ENCODE measurements around the gene MAP2K2.

The MAP2K2 gene

DNA sequence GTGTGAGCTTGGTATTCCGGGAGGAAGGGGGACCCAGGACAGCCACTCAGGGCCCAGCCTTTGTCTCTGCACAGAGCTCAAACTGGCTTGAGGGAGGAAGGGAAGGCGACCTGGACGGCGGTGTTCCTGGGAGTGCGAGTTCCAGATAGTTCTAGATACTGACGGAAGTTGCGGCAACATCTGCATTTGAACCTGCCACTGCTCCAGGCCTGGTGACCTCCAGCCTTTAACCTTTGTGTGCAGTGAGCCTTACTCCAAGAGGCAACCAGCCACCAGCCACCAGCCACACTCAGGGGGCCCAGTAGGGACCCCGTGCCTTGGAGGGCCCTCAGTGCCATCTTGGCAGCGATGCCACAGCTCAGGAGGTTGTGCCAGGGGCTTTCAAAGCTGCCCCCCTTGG is 41.8 kb downstream of the MAP2K2 start:
- TF ChIP-seq SIN3A (IDR thresholded peaks at IDR 0.05; ENCODE audit: borderline replicate concordance, insufficient read depth, low read length) (no peak), FOXP2 (optimal IDR thresholded peaks at IDR 0.05; ENCODE audit: borderline replicate concordance, extremely low read depth, extremely low read length, insufficient read depth) (peak; percentile 7), TAF1 (IDR thresholded peaks at IDR 0.05; ENCODE audit: borderline replicate concordance, insufficient read depth, low read length) (no peak)

DNA sequence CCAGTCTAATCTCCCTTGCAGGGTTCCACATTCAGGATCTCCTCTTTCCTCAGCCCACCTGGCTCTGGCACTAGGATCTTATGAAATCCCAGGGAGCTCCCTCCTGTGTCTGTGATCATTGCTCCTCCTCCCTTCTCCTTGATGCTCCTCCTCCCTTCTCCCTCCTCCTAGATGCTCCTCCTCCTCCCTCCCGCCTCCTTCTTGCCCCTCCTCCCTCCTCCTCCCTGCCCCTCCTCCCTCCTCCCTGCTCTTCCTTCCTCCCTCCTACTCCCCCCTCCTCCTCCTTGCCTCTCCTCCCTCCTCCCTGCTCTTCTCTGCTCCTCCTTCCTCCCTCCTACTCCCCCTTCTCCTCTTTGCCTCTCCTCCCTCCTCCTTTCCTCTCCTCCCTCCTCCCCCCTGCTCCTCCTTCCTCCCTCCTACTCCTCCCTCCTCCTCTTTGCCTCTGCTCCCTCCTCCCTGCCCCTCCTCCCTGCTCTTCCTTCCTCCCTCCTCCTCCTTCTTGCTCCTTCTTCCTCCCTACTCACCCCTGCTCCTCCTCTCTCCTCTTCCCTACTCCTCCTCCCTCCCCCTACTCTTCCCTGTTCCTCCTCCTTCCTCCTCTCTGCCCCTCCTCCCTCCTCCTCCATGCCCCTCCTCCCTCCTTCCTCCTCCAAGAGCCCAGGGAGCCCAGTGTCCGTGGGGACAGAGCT is 42.3 kb downstream of the MAP2K2 start:
- TF ChIP-seq POLR2AphosphoS5 (IDR thresholded peaks at IDR 0.05; ENCODE audit: low read depth, low read length) (no peak), SIN3A (IDR thresholded peaks at IDR 0.05; ENCODE audit: borderline replicate concordance, insufficient read depth, low read length) (no peak), TAF1 (IDR thresholded peaks at IDR 0.05; ENCODE audit: borderline replicate concordance, insufficient read depth, low read length) (no peak), FOXP2 (optimal IDR thresholded peaks at IDR 0.05; ENCODE audit: borderline replicate concordance, extremely low read depth, extremely low read length, insufficient read depth) (no peak)
- TF ChIP-seq, protein P1, sequence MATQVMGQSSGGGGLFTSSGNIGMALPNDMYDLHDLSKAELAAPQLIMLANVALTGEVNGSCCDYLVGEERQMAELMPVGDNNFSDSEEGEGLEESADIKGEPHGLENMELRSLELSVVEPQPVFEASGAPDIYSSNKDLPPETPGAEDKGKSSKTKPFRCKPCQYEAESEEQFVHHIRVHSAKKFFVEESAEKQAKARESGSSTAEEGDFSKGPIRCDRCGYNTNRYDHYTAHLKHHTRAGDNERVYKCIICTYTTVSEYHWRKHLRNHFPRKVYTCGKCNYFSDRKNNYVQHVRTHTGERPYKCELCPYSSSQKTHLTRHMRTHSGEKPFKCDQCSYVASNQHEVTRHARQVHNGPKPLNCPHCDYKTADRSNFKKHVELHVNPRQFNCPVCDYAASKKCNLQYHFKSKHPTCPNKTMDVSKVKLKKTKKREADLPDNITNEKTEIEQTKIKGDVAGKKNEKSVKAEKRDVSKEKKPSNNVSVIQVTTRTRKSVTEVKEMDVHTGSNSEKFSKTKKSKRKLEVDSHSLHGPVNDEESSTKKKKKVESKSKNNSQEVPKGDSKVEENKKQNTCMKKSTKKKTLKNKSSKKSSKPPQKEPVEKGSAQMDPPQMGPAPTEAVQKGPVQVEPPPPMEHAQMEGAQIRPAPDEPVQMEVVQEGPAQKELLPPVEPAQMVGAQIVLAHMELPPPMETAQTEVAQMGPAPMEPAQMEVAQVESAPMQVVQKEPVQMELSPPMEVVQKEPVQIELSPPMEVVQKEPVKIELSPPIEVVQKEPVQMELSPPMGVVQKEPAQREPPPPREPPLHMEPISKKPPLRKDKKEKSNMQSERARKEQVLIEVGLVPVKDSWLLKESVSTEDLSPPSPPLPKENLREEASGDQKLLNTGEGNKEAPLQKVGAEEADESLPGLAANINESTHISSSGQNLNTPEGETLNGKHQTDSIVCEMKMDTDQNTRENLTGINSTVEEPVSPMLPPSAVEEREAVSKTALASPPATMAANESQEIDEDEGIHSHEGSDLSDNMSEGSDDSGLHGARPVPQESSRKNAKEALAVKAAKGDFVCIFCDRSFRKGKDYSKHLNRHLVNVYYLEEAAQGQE (IDR thresholded peaks at IDR 0.05; ENCODE audit: insufficient read depth in 1 of 2, low read depth in 2 of 2, low read length in 2 of 2): no peak

DNA sequence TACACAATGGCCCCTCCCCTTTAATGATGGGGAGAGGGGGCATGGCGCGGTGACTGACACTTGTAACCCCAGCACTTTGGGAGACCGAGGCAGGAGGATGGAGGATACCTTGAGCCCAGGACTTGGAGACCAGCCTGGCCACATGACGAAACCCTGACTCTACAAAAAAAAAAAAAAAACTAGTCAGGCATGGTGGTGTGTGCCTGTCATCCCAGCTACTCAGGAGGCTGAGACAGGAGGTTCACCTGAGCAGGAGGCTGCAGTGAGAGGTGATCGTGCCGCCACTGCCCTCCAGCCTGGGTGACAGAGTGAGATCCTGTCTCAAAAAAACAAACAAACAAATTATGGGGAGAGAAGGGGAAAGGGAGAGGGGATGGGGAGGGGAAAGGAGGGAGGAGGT is 43.4 kb downstream of the MAP2K2 start:
- TF ChIP-seq POLR2AphosphoS5 (IDR thresholded peaks at IDR 0.05; ENCODE audit: low read depth, low read length) (no peak), SIN3A (IDR thresholded peaks at IDR 0.05; ENCODE audit: borderline replicate concordance, insufficient read depth, low read length) (no peak), FOXP2 (optimal IDR thresholded peaks at IDR 0.05; ENCODE audit: borderline replicate concordance, extremely low read depth, extremely low read length, insufficient read depth) (no peak), TAF1 (IDR thresholded peaks at IDR 0.05; ENCODE audit: borderline replicate concordance, insufficient read depth, low read length) (no peak)
- TF ChIP-seq, protein P1 (IDR thresholded peaks at IDR 0.05; ENCODE audit: insufficient read depth in 1 of 2, low read depth in 2 of 2, low read length in 2 of 2): no peak

DNA sequence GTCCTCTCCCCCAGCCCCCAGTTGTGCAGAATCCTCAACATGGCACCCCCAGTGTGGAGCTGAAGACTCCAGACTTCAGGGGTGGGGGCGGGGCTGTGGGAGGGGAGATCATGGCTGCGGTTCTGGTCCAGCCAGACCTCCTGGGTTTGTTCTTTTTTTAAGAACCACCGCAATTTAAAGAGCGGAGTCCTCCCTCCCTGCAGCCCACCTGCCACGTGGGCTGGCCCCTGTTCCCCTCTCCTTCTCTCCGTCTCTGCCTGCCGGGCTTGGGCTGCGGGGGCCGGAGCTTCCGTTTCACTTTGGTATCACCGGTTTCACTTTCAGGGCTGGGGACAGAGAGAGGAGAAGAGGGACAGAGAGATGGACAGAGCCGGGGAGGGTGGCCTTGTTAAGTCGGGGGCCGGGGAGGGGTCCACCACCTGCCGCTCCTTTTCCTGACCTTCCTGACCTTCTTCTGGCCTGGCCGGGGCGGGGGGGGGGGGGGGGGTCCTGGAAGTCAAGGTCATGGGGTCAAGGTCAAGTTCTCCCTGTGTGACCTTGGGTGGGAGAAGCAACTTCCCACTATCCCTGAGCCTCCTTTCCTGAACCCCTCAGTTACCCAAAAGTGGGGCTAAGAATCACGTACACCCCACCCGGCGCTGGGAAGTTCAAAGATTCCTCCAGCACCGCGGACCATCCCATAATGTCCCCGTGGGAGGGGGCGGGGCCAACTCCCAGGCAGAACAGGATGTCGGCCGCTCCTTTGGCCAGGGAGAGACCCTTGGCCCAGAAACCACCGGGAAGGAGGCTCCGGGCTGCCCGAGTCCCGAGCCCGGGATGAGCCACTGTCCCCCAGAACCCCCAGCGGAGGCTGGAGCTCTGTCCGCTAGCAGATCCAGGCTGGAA is 45.9 kb downstream of the MAP2K2 start:
- TF ChIP-seq SIN3A (IDR thresholded peaks at IDR 0.05; ENCODE audit: borderline replicate concordance, insufficient read depth, low read length) (no peak), FOXP2 (optimal IDR thresholded peaks at IDR 0.05; ENCODE audit: borderline replicate concordance, extremely low read depth, extremely low read length, insufficient read depth) (no peak), TAF1 (IDR thresholded peaks at IDR 0.05; ENCODE audit: borderline replicate concordance, insufficient read depth, low read length) (no peak), POLR2AphosphoS5 (IDR thresholded peaks at IDR 0.05; ENCODE audit: low read depth, low read length) (no peak)
- TF ChIP-seq, protein P1 (IDR thresholded peaks at IDR 0.05; ENCODE audit: insufficient read depth in 1 of 2, low read depth in 2 of 2, low read length in 2 of 2): no peak

DNA sequence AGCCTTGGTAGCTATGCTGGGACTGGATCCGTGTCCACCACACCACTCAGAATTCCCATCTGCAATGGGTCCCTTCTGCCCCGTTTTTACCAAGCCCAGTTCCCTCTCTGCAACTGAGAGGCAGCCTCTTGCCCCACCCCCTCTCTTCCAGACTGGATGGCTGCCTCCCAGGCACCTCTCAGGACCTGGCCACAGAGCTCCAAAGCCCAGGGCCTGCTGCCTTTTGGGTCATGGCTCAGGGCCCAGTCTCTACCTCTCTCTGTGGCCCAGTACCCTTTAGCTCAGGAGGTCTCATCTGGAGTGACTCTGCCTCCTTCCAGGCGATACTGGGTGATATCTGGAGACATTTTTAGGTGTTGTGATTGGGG is 46.9 kb downstream of the MAP2K2 start:
- TF ChIP-seq, protein P1 (IDR thresholded peaks at IDR 0.05; ENCODE audit: insufficient read depth in 1 of 2, low read depth in 2 of 2, low read length in 2 of 2): no peak
- no peak for TF ChIP-seq TAF1 (IDR thresholded peaks at IDR 0.05; ENCODE audit: borderline replicate concordance, insufficient read depth, low read length)
- no peak for TF ChIP-seq POLR2AphosphoS5 (IDR thresholded peaks at IDR 0.05; ENCODE audit: low read depth, low read length)
- no peak for TF ChIP-seq SIN3A (IDR thresholded peaks at IDR 0.05; ENCODE audit: borderline replicate concordance, insufficient read depth, low read length)
- no peak for TF ChIP-seq FOXP2 (optimal IDR thresholded peaks at IDR 0.05; ENCODE audit: borderline replicate concordance, extremely low read depth, extremely low read length, insufficient read depth)
